SK-N-MC (cell line): ENCODE data around the gene ACTRT3.

Source experiments
- EZH2 ChIP-seq: fragments of 200-600 bp; sonication (generic); IDR thresholded peaks from one replicate; pipeline ENCODE4 v1.6.1; 2017; ENCODE audit warnings: antibody characterized with exemption
- FOXP2 ChIP-seq: optimal IDR thresholded peaks from 2 replicates; pipeline ENCODE3; 2011; ENCODE audit warnings: mild to moderate bottlenecking, moderate library complexity; ENCODE audit not compliant: insufficient read depth; ENCODE audit errors: extremely low read length, control extremely low read depth
- POLR2AphosphoS5 ChIP-seq: IDR thresholded peaks from 2 replicates; pipeline ENCODE4 v1.6.1; 2012; ENCODE audit warnings: mild to moderate bottlenecking, low read depth, low read length, borderline replicate concordance

GRCh38 chr3:169815590-169816150 is 46.3 kb upstream of the ACTRT3 start:
- TF ChIP-seq EZH2 (no peak), POLR2AphosphoS5 (no peak), FOXP2 (no peak)
